Measurements from ENCODE around the gene FOXN1.

Gene FOXN1

GRCh38 chr17:28530250-28530649 is 24.1 kb downstream of the FOXN1 start:
- POLR2A ChIA-PET = no interaction called here
- 100% methylated on average over 3 of the region's 4 CpGs for WGBS (ENCODE audit: insufficient coverage)

GRCh38 chr17:28530926-28531325 is 24.8 kb downstream of the FOXN1 start:
- no peak for DNase-seq
- Histone ChIP-seq H3K27me3 (replicated peaks in 2 of 5; ENCODE audit: control insufficient read depth in 4 of 5, insufficient read depth in 5 of 5, low read length in 4 of 5) (no peaks in the 10 kb centered on the region), H3K4me3 (ENCODE audit: control insufficient read depth in 1 of 7, extremely low read depth in 1 of 7, insufficient read depth in 4 of 7, low read depth in 2 of 7, low read length in 6 of 7) (no peak overlapping the region), H3K27ac (ENCODE audit: insufficient read depth in 1 of 2, low read depth in 1 of 2, low read length in 2 of 2, poor library complexity in 1 of 2, severe bottlenecking in 2 of 2) (no peak overlapping the region), H3K36me3 (ENCODE audit: control insufficient read depth in 4 of 4, insufficient read depth in 4 of 4, low read length in 3 of 4) (no peaks in the 10 kb centered on the region), H3K4me1 (ENCODE audit: control extremely low read depth in 1 of 4, control insufficient read depth in 4 of 4, insufficient read depth in 4 of 4, low read length in 3 of 4) (no peaks in the 10 kb centered on the region), H3K9me3 (ENCODE audit: control extremely low read depth in 1 of 5, control insufficient read depth in 4 of 5, insufficient read depth in 2 of 5, low read depth in 1 of 5, low read length in 4 of 5) (no peaks in the 10 kb centered on the region)
- POLR2A ChIA-PET = no interaction called here
- CTCF ChIA-PET = interaction anchor here (1.2 to 19.4 kb wide), 4 partner anchors 9 to 45 kb away, joined by 3 to 260 read pairs (median 8); partner anchors contain the start of gene ALDOC
- 80% methylated on average over 7 of the region's 7 CpGs for WGBS (ENCODE audit: insufficient coverage)

More at GRCh38 chr17:28530250-28530649, 24.1 kb downstream of the FOXN1 start:
- Histone ChIP-seq H3K27me3 (replicated peaks in 2 of 5; ENCODE audit: control insufficient read depth in 4 of 5, insufficient read depth in 5 of 5, low read length in 4 of 5) (no peaks in the 10 kb centered on the region), H3K36me3 (ENCODE audit: control insufficient read depth in 4 of 4, insufficient read depth in 4 of 4, low read length in 3 of 4) (no peaks in the 10 kb centered on the region), H3K4me1 (ENCODE audit: control extremely low read depth in 1 of 4, control insufficient read depth in 4 of 4, insufficient read depth in 4 of 4, low read length in 3 of 4) (no peaks in the 10 kb centered on the region), H3K4me3 (ENCODE audit: control insufficient read depth in 1 of 7, extremely low read depth in 1 of 7, insufficient read depth in 4 of 7, low read depth in 2 of 7, low read length in 6 of 7) (no peak overlapping the region), H3K9me3 (ENCODE audit: control extremely low read depth in 1 of 5, control insufficient read depth in 4 of 5, insufficient read depth in 2 of 5, low read depth in 1 of 5, low read length in 4 of 5) (no peaks in the 10 kb centered on the region), H3K27ac (ENCODE audit: insufficient read depth in 1 of 2, low read depth in 1 of 2, low read length in 2 of 2, poor library complexity in 1 of 2, severe bottlenecking in 2 of 2) (no peak overlapping the region)
- CTCF ChIA-PET = interaction anchor here (0.6 to 19.4 kb wide), 2 partner anchors 33 to 93 kb away, joined by 3 to 260 read pairs; no protein-coding TSS in a partner anchor
- DNase-seq = no peak

GRCh38 chr17:28532050-28532960 is 26.2 kb downstream of the FOXN1 start:
- H3K4me1 ChIP-seq (ENCODE audit: control extremely low read depth in 1 of 4, control insufficient read depth in 4 of 4, insufficient read depth in 4 of 4, low read length in 3 of 4) = no peaks in the 10 kb centered on the region
- no peaks in the 10 kb centered on the region for H3K27me3 ChIP-seq (replicated peaks in 2 of 5; ENCODE audit: control insufficient read depth in 4 of 5, insufficient read depth in 5 of 5, low read length in 4 of 5)
- H3K27ac ChIP-seq (ENCODE audit: insufficient read depth in 1 of 2, low read depth in 1 of 2, low read length in 2 of 2, poor library complexity in 1 of 2, severe bottlenecking in 2 of 2) = no peak overlapping the region
- WGBS (ENCODE audit: insufficient coverage) = 95% methylated on average over 5 of the region's 7 CpGs
- ChIA-PET CTCF (interaction anchor here (1.2 to 19.4 kb wide), 4 partner anchors 8 to 44 kb away, joined by 3 to 260 read pairs (median 8); partner anchors contain the start of gene ALDOC), POLR2A (no interaction called here)
- no peaks in the 10 kb centered on the region for H3K36me3 ChIP-seq (ENCODE audit: control insufficient read depth in 4 of 4, insufficient read depth in 4 of 4, low read length in 3 of 4)
- no peak for DNase-seq
- no peaks in the 10 kb centered on the region for H3K9me3 ChIP-seq (ENCODE audit: control extremely low read depth in 1 of 5, control insufficient read depth in 4 of 5, insufficient read depth in 2 of 5, low read depth in 1 of 5, low read length in 4 of 5)
- H3K4me3 ChIP-seq (ENCODE audit: control insufficient read depth in 1 of 7, extremely low read depth in 1 of 7, insufficient read depth in 4 of 7, low read depth in 2 of 7, low read length in 6 of 7) = no peak overlapping the region

- no peak overlapping the region for H3K4me3 ChIP-seq (ENCODE audit: control insufficient read depth in 1 of 7, extremely low read depth in 1 of 7, insufficient read depth in 4 of 7, low read depth in 2 of 7, low read length in 6 of 7)
- no peak for DNase-seq
- H3K4me1 ChIP-seq (ENCODE audit: control extremely low read depth in 1 of 4, control insufficient read depth in 4 of 4, insufficient read depth in 4 of 4, low read length in 3 of 4) = no peaks in the 10 kb centered on the region
- H3K9me3 ChIP-seq (ENCODE audit: control extremely low read depth in 1 of 5, control insufficient read depth in 4 of 5, insufficient read depth in 2 of 5, low read depth in 1 of 5, low read length in 4 of 5) = no peaks in the 10 kb centered on the region
- H3K36me3 ChIP-seq (ENCODE audit: control insufficient read depth in 4 of 4, insufficient read depth in 4 of 4, low read length in 3 of 4) = no peaks in the 10 kb centered on the region
- no peaks in the 10 kb centered on the region for H3K27me3 ChIP-seq (replicated peaks in 2 of 5; ENCODE audit: control insufficient read depth in 4 of 5, insufficient read depth in 5 of 5, low read length in 4 of 5)
- no peak overlapping the region for H3K27ac ChIP-seq (ENCODE audit: insufficient read depth in 1 of 2, low read depth in 1 of 2, low read length in 2 of 2, poor library complexity in 1 of 2, severe bottlenecking in 2 of 2)
- 93% methylated on average over 13 of the region's 16 CpGs for WGBS (ENCODE audit: insufficient coverage)
- ChIA-PET POLR2A (no interaction called here), CTCF (interaction anchor here (19.4 kb wide), 1 partner anchor 36 kb away, joined by 260 read pairs; no protein-coding TSS in a partner anchor)
Observed at GRCh38 chr17:28533091-28533807, 27.1 kb downstream of the FOXN1 start.

GRCh38 chr17:28534740-28535375 is 28.7 kb downstream of the FOXN1 start:
- CTCF ChIA-PET = interaction anchor here (1.1 to 19.4 kb wide), 5 partner anchors 8 to 49 kb away, joined by 3 to 260 read pairs (median 8); no protein-coding TSS in a partner anchor
- Histone ChIP-seq H3K9me3 (ENCODE audit: control extremely low read depth in 1 of 5, control insufficient read depth in 4 of 5, insufficient read depth in 2 of 5, low read depth in 1 of 5, low read length in 4 of 5) (no peaks in the 10 kb centered on the region), H3K27me3 (replicated peaks in 2 of 5; ENCODE audit: control insufficient read depth in 4 of 5, insufficient read depth in 5 of 5, low read length in 4 of 5) (no peaks in the 10 kb centered on the region), H3K4me3 (ENCODE audit: control insufficient read depth in 1 of 7, extremely low read depth in 1 of 7, insufficient read depth in 4 of 7, low read depth in 2 of 7, low read length in 6 of 7) (no peak overlapping the region), H3K4me1 (ENCODE audit: control extremely low read depth in 1 of 4, control insufficient read depth in 4 of 4, insufficient read depth in 4 of 4, low read length in 3 of 4) (no peaks in the 10 kb centered on the region), H3K36me3 (ENCODE audit: control insufficient read depth in 4 of 4, insufficient read depth in 4 of 4, low read length in 3 of 4) (no peaks in the 10 kb centered on the region), H3K27ac (ENCODE audit: insufficient read depth in 1 of 2, low read depth in 1 of 2, low read length in 2 of 2, poor library complexity in 1 of 2, severe bottlenecking in 2 of 2) (no peak overlapping the region)
- 93% methylated on average over 6 of the region's 11 CpGs for WGBS (ENCODE audit: insufficient coverage)
- no peak for DNase-seq
- POLR2A ChIA-PET = interaction anchor here (2.1 kb wide), 1 partner anchor 15 kb away, joined by 7 read pairs; no protein-coding TSS in a partner anchor

DNA sequence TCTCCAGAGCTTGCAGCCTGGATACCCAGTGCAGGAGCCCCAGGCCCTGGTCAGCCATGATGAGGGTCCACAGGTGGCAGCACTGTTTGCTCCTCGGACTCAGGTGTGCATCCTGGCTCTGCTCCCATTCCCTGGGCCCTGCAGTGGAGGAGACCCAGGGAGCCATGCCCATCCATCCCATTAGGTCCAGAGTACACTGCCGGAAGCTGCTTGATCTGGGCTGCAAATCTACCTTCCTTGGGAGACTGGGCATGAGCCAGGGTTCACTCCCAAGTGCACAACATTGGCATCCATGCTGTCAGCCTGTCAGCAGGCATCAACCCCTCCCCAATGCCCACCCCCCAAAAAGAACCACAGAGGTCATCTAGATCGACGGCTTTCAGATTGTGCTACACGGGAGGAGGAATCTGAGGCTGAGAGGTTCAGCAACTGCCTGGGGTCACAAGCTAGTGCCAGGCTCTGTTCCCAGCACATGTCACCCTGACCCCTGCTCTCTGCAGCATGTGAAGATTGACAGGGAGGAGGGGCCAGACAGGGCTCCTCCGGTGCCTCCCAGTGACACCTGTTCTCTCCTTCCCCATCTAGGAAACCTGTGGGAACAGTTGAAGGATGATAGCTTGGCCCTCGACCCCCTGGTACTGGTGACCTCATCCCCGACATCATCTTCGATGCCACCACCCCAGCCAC is 30.5 kb downstream of the FOXN1 start:
- no peak overlapping the region for H3K4me3 ChIP-seq (ENCODE audit: control insufficient read depth in 1 of 7, extremely low read depth in 1 of 7, insufficient read depth in 4 of 7, low read depth in 2 of 7, low read length in 6 of 7)
- 97% methylated on average over 6 of the region's 9 CpGs for WGBS (ENCODE audit: insufficient coverage)
- DNase-seq = no peak
- no peak overlapping the region for H3K27ac ChIP-seq (ENCODE audit: insufficient read depth in 1 of 2, low read depth in 1 of 2, low read length in 2 of 2, poor library complexity in 1 of 2, severe bottlenecking in 2 of 2)
- no peaks in the 10 kb centered on the region for H3K4me1 ChIP-seq (ENCODE audit: control extremely low read depth in 1 of 4, control insufficient read depth in 4 of 4, insufficient read depth in 4 of 4, low read length in 3 of 4)
- H3K36me3 ChIP-seq (ENCODE audit: control insufficient read depth in 4 of 4, insufficient read depth in 4 of 4, low read length in 3 of 4) = no peaks in the 10 kb centered on the region
- H3K27me3 ChIP-seq (replicated peaks in 2 of 5; ENCODE audit: control insufficient read depth in 4 of 5, insufficient read depth in 5 of 5, low read length in 4 of 5) = no peaks in the 10 kb centered on the region
- ChIA-PET POLR2A (interaction anchor here (2.1 kb wide), 1 partner anchor 17 kb away, joined by 7 read pairs; no protein-coding TSS in a partner anchor), CTCF (interaction anchor here (1.3 to 19.4 kb wide), 4 partner anchors 10 to 118 kb away, joined by 3 to 260 read pairs (median 16); no protein-coding TSS in a partner anchor)
- H3K9me3 ChIP-seq (ENCODE audit: control extremely low read depth in 1 of 5, control insufficient read depth in 4 of 5, insufficient read depth in 2 of 5, low read depth in 1 of 5, low read length in 4 of 5) = no peaks in the 10 kb centered on the region
